DMS 273 (cell line): Measurements from ENCODE around the gene CYP2F1.
"Not testable (repeated sequence)": the region's sequence is repeated elsewhere in the genome, so short reads cannot be mapped to it uniquely, and the experiment has no call there.

Experiments used
- DNase-seq: peaks from one replicate; lab custom pipeline; 2025; ENCODE audit not compliant: unreplicated experiment; lab: John Stamatoyannopoulos, UW

Gene CYP2F1

DNA sequence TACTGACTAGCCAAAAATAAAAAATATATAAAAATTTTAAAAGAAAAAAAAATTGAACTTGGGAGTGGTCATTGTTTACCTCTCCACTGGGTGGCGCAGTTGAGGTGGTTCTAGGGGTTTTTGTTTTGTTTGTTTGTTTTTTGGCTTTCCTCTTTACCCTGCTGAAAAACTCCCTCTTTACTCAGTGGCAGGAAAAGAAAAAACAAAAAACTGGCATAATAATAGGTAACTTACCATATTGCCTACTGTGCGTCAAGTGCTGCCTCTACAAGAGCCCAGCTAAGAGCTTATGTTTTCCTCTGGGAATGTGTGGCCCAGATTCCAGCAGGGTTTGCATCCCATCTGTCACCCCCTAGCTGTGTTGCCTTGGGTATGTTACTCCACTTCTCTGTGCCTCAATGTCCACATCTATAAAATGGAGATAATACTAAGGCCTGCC lies 12.6 kb downstream of the CYP2F1 start:
- DNase-seq: peak; percentile 23

- not testable (repeated sequence) for DNase-seq
Observed at GRCh38 chr19:41127362-41127761, 13.1 kb downstream of the CYP2F1 start.

- DNase-seq: peak; percentile 81
Observed at GRCh38 chr19:41127801-41128300, 13.6 kb downstream of the CYP2F1 start.

DNA sequence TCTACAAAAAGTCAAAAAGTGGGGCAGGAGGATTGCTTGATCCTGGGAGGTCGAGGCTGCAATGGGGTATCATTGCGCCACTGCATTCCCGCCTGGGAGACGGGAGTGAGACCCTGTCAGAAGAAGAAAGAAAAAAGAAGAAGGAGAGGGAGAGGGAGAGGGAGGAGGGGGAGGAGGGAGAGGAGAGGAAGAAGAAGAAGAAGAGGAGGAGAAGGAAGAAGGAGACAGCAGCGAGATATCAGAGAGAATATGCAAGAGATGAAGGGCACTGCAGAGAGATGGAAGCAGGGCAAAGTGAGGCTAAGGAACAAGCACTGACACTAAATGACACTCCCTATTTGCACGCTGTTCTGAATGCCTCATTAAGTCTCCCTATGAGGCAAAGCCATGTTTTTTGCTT lies 14.5 kb downstream of the CYP2F1 start:
- no peak for DNase-seq

DNA sequence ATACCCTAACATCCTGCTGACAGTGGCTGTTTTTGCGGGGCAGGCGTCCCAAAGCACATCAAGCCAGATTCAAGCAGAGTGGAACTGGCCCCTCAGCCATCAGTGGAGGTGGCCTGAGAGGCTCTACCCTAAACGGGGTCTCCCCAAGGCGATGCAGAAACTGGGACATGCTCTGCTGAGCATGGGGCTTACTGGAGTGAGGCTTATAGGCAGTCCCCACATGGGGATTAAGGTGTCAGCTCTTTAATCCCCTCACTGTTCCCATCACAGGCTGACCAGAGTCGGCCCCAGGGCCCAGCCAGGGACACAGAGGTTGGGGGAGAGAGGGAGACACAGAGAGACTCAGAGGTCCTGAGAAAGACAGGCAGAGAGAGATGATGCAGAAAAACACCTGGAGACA lies 17.0 kb downstream of the CYP2F1 start:
- DNase-seq: no peak

DNA sequence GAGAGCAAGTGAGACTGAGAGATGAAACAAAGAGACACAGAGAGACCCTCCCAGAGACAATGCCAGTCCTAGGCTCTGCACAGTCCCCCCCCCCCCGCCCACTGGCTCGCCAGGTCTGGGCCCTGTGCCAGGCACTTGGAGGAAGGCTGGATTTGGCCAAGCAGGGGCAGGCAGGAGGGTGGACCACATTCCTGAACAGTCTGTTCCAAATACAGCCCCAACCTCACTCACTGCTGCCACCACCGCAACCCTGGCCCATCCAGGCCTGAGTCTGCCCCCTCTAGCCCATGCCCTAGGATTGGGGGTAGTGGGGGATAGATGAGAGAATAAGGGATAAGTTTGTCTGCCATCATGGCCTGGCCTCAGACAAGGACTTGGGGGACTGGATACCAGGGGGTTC lies 19.0 kb downstream of the CYP2F1 start:
- no peak for DNase-seq

DNA sequence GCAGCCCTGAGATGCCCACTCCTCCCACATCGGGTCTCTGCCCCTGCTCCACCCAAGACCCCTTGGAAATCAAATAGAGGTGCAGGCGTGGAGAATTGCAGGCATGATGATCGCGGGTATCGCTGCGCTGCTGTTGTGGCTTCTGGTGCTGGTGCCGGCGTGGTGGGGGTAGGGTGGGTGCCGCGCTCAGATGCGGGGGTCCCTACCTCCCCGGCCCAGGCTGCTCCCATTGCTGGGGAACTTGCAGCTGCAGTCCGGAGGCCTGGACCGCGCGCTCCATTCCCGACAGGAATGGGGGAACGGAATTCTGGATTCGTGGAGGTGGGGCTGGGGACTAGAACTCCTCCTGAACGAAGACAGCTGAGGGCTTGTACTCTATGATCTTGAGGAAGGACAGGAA lies 20.4 kb downstream of the CYP2F1 start:
- no peak for DNase-seq

- DNase-seq: not testable (repeated sequence)
Observed at GRCh38 chr19:41135390-41136384, 21.5 kb downstream of the CYP2F1 start.

DNA sequence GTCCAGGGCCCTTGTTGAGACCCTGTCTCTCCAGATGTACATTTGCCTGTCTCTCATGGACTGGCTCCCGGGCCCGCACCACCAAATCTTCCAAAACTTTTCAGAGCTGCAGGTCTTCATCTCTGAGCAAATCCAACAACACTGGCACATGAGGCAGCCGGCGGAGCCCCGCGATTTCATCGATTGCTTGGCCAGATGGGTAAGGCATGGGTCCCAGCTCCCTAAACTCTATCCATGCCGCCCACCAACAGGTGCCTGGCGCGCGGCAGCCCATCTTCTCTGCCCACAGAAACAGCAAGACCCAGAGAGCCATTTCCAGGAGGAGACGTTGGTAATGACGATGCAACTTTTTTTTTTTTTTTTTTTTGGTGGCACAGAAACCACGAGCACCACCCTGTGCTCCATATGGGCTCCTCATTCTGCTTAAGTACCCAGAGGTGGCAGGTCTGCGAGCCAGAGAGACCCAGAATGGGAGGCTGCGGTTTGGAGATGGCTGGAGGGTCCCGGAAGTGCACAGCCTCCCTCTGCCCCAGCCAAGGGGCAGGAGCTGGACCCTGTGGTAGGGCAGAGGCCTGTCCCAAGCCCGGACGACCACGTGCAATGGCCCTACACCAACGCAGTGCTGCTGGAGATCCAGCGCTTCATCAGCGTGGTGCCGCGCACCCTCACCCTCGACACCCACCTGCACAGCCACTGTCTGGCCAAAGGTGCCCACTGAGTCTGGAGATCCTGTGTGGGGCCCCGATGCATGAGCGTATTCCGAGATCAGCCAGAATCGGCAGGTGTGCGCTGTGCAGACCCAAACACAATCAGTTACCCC lies 22.6 kb downstream of the CYP2F1 start:
- DNase-seq: no peak

DNA sequence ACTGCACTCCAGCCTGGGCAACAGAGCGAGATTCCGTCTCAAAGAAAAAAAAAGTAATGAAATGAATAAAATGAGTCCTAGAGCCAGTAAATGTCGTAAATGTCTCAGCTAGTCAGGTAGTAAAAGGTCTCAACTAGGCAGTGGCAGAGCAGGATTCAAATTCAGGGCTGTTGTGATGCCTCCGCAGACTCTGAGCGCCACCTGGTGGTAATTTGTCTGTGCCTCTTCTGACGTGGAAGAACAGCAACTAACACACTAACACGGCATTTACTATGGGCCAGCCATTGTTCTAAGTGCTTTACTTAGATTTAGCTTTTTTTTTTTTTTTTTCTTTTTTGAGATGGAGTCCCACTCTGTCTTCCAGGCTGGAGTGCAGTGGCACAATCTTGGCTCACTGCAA lies 30.2 kb downstream of the CYP2F1 start:
- DNase-seq: peak; percentile 83

DNA sequence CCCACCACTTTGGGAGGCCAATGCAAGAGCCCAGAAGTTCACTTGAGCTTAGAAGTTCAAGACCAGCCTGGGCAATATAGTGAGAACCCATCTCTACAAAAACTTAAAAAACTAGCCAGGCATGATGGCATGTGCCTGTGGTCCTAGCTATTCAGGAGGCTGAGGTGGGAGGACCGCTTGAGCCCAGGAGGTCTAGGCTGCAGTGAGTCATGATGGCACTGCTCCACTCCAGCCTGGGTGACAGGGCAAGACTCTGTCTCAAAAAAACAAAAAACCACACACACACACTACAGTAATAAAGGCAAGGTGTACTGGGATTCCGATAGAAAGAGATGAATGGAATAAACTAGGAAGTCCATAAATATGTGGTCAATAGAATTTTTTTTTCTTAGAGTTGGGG lies 35.6 kb downstream of the CYP2F1 start:
- no peak for DNase-seq

GRCh38 chr19:41150986-41151385 lies 36.8 kb downstream of the CYP2F1 start:
- DNase-seq: not testable (repeated sequence)

- DNase-seq: no peak
Observed at GRCh38 chr19:41154060-41154459, 39.8 kb downstream of the CYP2F1 start.

- DNase-seq: no peak
Observed at GRCh38 chr19:41156207-41156606, 42.0 kb downstream of the CYP2F1 start.

DNA sequence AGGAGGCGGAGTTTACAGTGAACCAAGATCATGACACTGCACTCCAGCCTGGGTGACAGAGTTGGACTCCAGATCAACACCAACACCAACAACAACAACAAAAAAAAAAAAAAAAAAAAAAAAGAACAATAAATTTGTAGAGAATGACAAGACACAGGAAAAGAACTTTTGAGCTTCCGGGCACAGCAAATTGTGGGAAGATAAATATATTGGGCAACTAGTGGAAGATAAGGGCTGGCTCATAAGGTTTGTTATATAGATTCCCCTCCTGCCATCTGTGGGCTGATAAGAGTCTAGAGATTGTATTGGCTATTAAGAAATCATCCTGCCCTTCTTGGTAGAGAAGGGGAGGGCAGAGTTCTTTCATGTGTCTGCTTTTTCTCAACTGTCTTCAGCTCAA lies 45.6 kb downstream of the CYP2F1 start:
- DNase-seq: no peak

DNA sequence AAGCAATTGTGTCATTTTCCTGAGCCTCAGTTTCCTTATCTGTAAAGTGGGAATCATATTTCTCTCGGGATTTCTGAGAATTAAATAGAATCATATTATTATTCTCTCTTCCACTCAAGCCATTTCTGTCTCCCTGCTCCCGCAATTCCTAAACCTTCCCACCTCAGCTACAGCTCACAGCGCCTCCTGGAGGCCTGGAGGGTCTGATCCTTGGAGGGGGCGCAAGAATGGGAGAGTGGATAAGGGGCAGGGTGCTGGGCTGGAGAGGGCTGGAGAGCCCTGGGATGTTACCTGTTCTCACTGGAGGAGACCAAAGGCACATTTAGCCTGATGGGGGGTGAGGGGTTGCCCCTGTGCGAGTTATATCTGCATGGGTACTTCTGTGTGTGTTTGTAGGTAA lies 47.7 kb downstream of the CYP2F1 start:
- peak; percentile 33 for DNase-seq

DNA sequence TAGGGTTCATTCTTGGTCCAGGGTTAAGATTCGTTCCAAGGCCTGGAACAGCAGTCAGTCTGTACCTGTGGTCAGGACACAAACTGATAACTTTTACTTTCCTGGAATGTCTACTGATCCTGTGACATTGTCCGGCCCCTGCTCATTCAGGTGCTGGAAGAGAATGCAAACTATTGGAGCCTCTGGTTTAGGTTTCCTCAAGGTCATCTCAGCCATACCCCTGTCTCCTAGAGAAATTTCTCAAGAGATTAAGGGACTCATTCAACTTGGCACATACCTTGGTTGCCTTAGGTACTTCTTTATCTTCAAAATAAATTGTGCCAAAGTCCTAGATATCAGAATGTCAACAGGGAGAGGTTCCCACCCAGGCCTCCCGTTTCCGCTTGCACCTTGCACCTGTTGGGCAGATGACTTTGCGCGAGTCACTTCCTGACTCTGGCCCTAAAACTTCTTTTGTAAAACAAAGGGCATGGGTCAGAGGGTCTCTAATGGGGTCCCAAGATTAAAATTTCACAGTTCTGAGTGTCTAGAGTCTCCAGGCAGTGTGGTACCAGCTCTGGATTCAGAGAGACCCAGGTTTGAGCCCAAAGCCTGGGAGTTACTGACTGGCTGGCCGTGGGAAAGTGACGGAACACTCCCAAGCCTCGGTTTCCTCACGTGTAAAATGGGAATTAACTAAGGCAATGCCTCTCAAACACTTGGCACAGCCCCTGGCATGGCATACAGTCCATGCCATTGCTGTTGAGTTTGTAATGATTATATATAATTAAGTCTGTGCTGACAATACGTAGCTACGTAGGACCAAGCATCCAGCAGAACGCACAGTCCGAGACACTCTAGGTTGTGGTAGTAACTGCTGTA lies 52.9 kb downstream of the CYP2F1 start:
- no peak for DNase-seq

DNA sequence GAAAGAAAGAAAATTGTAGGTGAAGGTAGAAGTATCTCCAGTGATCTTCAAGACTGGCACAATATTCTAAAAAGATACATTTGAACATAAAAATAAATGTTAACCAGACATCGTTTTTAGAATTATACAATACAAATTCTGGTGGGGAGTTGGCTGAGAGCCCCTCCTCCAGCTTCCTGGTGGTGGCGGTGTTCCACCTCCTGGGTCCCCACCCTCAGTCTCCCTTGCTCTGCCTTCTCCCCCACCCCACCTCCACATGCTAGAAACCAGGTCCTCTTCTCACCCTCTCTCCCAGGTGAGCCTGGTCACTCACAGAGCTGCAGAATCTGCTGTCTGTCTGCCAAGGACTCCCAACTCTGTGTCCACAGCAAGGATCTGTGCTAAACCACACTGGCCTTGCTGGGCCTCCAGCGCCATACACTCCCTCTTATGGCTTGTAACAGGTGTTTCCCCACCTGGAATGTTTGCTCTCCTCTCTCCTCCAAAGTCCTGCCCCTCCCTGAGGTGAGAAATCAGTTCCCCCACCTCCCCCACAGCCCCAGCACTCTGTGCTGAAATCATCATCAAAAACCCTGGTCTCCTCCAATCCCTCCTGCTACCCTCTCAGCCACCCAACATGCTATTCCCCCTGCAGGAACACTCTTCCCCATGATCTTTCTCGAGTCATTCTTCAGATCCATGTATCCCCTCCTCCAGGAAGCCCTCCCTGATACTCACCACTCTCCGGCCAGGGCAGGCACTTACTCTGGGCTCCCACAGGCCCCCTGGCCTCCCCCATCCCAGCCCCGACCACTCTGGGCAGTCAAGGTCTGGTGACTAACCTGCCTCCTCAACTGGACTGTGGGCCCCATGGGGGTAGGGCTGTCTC lies 58.3 kb downstream of the CYP2F1 start:
- no peak for DNase-seq

GRCh38 chr19:41174297-41174928 lies 60.2 kb downstream of the CYP2F1 start:
- no peak for DNase-seq
